Measurements from ENCODE around the gene FAM89B. TPM values are rescaled to one million over a fixed set of nuclear protein-coding genes. Genes with fewer than 3 reads are reported as not detected.

FAM89B gene
- total RNA-seq, 1 donor = 31.5 TPM

DNA sequence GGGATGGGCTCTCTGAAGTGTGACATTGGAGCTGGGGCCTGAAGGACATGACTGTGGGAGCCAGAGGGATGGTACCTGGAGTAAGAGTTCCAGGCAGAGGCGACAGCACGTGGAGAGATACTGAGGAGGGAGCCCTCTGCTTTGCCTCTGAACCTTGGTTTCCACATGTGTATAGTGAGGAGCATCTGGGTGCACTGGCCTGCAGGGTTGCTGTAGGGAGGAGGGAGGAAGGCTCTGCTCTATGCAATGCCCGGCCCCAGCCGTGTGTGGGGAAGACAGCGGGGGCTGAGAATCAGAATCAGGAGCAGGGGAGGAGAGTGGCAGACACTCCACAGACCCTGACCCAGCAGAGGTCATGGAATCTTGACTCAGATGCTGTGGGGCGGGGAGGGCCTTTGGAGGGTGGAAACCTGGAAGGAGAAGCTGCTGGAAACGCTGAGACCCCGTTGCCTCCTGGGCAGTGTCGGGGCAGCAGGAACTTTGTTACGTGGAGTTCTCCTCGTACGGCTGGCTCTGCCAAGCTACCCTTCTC, 43.5 kb upstream of the FAM89B start:
- Histone ChIP-seq H3K27me3 (ENCODE audit: insufficient read depth, low read length) (no peaks in the 10 kb centered on the region), H3K27ac (ENCODE audit: low read depth, low read length) (no peak overlapping the region), H3K36me3 (ENCODE audit: insufficient read depth, low read length) (peaks cover 67% of the 10 kb centered on the region), H3K9me3 (ENCODE audit: low read depth, low read length) (no peaks in the 10 kb centered on the region), H3K4me1 (ENCODE audit: insufficient read depth, low read length) (peaks cover 16% of the 10 kb centered on the region), H3K4me3 (ENCODE audit: insufficient read depth, low read length) (no peak overlapping the region), H2AFZ (ENCODE audit: low read length) (no peak overlapping the region), H4K20me1 (ENCODE audit: insufficient read depth, low read length) (peaks cover 59% of the 10 kb centered on the region), H3K4me2 (ENCODE audit: insufficient read depth, low read length) (no peak overlapping the region), H3K79me2 (ENCODE audit: insufficient read depth, low read length) (peaks cover 55% of the 10 kb centered on the region)
- TF ChIP-seq, protein P1, sequence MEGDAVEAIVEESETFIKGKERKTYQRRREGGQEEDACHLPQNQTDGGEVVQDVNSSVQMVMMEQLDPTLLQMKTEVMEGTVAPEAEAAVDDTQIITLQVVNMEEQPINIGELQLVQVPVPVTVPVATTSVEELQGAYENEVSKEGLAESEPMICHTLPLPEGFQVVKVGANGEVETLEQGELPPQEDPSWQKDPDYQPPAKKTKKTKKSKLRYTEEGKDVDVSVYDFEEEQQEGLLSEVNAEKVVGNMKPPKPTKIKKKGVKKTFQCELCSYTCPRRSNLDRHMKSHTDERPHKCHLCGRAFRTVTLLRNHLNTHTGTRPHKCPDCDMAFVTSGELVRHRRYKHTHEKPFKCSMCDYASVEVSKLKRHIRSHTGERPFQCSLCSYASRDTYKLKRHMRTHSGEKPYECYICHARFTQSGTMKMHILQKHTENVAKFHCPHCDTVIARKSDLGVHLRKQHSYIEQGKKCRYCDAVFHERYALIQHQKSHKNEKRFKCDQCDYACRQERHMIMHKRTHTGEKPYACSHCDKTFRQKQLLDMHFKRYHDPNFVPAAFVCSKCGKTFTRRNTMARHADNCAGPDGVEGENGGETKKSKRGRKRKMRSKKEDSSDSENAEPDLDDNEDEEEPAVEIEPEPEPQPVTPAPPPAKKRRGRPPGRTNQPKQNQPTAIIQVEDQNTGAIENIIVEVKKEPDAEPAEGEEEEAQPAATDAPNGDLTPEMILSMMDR (IDR thresholded peaks at IDR 0.05; ENCODE audit: extremely low read depth, low read depth, low read length) = no peak
- peak; percentile 53 for DNase-seq (ENCODE audit: insufficient read length, low spot score, missing footprints)

DNA sequence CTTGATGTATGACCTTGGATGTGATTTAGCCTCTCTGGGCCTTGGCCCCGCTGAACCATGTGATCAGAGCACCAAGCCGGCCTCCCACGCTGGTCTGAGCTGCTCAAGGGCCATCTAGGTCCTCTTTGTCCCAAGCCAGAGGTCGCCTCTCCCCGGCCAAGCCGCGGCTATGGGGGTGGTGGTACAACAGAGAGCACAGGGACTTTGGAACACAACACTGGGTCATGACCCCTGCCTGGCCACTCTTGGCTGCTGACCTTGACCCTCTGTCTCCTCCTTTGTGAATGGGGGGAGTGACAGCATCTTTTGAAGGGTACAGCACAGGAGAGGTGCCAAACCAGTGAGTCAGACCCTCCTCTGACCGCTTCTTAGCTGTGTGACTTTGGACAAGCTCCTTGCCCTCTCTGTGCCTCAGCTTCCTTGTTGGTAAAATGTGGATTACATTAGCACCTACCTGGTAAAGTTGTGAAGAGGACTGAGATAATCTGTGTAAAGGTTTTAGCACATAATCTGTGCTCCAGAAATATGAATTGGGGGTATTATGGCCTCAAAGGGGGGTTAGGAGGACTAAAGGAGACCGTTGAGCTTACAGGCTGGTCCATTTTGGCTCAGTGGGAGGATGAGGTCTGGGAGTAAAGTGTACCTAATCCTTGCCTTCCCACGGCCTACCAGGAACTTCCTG, 42.7 kb upstream of the FAM89B start:
- Histone ChIP-seq H3K4me3 (ENCODE audit: insufficient read depth, low read length) (no peak overlapping the region), H3K79me2 (ENCODE audit: insufficient read depth, low read length) (peaks cover 55% of the 10 kb centered on the region), H3K27me3 (ENCODE audit: insufficient read depth, low read length) (no peaks in the 10 kb centered on the region), H4K20me1 (ENCODE audit: insufficient read depth, low read length) (peaks cover 63% of the 10 kb centered on the region), H3K9me3 (ENCODE audit: low read depth, low read length) (no peaks in the 10 kb centered on the region), H3K27ac (ENCODE audit: low read depth, low read length) (peak overlapping the region; percentile 24), H3K4me1 (ENCODE audit: insufficient read depth, low read length) (peaks cover 11% of the 10 kb centered on the region), H3K4me2 (ENCODE audit: insufficient read depth, low read length) (no peak overlapping the region), H2AFZ (ENCODE audit: low read length) (no peak overlapping the region), H3K36me3 (ENCODE audit: insufficient read depth, low read length) (peaks cover 72% of the 10 kb centered on the region)
- peak; percentile 48 for DNase-seq (ENCODE audit: insufficient read length, low spot score, missing footprints)
- TF ChIP-seq, protein P1 (IDR thresholded peaks at IDR 0.05; ENCODE audit: extremely low read depth, low read depth, low read length) = no peak

- no peak overlapping the region for H3K4me3 ChIP-seq (ENCODE audit: insufficient read depth, low read length)
- H3K27ac ChIP-seq (ENCODE audit: low read depth, low read length) = peak overlapping the region; percentile 24
Observed at GRCh38 chr11:65530157-65530496, 42.2 kb upstream of the FAM89B start.

More at GRCh38 chr11:65530157-65530496, 42.2 kb upstream of the FAM89B start:
- H3K36me3 ChIP-seq (ENCODE audit: insufficient read depth, low read length) = peaks cover 77% of the 10 kb centered on the region
- peaks cover 11% of the 10 kb centered on the region for H3K4me1 ChIP-seq (ENCODE audit: insufficient read depth, low read length)
- no peak overlapping the region for H3K4me2 ChIP-seq (ENCODE audit: insufficient read depth, low read length)
- no peaks in the 10 kb centered on the region for H3K9me3 ChIP-seq (ENCODE audit: low read depth, low read length)
- H4K20me1 ChIP-seq (ENCODE audit: insufficient read depth, low read length) = peaks cover 67% of the 10 kb centered on the region
- H2AFZ ChIP-seq (ENCODE audit: low read length) = no peak overlapping the region
- peaks cover 53% of the 10 kb centered on the region for H3K79me2 ChIP-seq (ENCODE audit: insufficient read depth, low read length)
- peak; percentile 58 for DNase-seq (ENCODE audit: insufficient read length, low spot score, missing footprints)
- no peaks in the 10 kb centered on the region for H3K27me3 ChIP-seq (ENCODE audit: insufficient read depth, low read length)
- TF ChIP-seq, protein P1 (IDR thresholded peaks at IDR 0.05; ENCODE audit: extremely low read depth, low read depth, low read length) = peak; percentile 38
